IPS DF 6.9 (cell line): Measurements from ENCODE around the gene DIPK1C.

Experiments used
- DNase-seq: peaks from one replicate; pipeline ENCODE4 v3.0.0-alpha.2; 2013; ENCODE audit warnings: low read depth, low spot score
- H3K27ac ChIP-seq: one replicate; pipeline ENCODE4 v1.5.1; 2013; ENCODE audit warnings: low read length, control low read depth
- H3K27me3 ChIP-seq: 2 replicates; pipeline ENCODE4 v1.6.1; 2013; ENCODE audit warnings: mild to moderate bottlenecking, low read length; ENCODE audit not compliant: control insufficient read depth, insufficient read depth
- H3K36me3 ChIP-seq: 2 replicates; pipeline ENCODE4 v1.6.1; 2013; ENCODE audit warnings: low read length; ENCODE audit not compliant: control insufficient read depth, insufficient read depth
- H3K4me1 ChIP-seq: 2 replicates; pipeline ENCODE4 v1.6.1; 2013; ENCODE audit warnings: low read length; ENCODE audit not compliant: control insufficient read depth, insufficient read depth
- H3K4me3 ChIP-seq: 2 replicates; pipeline ENCODE4 v1.5.1; 2013; ENCODE audit warnings: mild to moderate bottlenecking, low read length
- H3K9me3 ChIP-seq: 2 replicates; pipeline ENCODE4 v1.6.1; 2013; ENCODE audit warnings: low read length, inconsistent platforms; ENCODE audit not compliant: control insufficient read depth, insufficient read depth
- WGBS: extraction: QIAGEN DNeasy Blood & Tissue Kit; methylation state at CpG from one replicate; pipeline ENCODE4 v1.1.7; 2013; ENCODE audit warnings: mixed read lengths, missing lambda C conversion rate; ENCODE audit not compliant: insufficient read length, insufficient coverage; 5-methylcytosine and 5-hydroxymethylcytosine counted together

DIPK1C gene

GRCh38 chr18:74482697-74483096 lies 25.6 kb upstream of the DIPK1C start:
- H3K4me3 ChIP-seq: no peak overlapping the region
- H3K27ac ChIP-seq: no peak overlapping the region
- H3K4me1 ChIP-seq: no peaks in the 10 kb centered on the region
- no peaks in the 10 kb centered on the region for H3K27me3 ChIP-seq
- DNase-seq: no peak
- no peaks in the 10 kb centered on the region for H3K36me3 ChIP-seq
- no CpG with 5 or more reads among the region's 11 CpGs for WGBS
- no peaks in the 10 kb centered on the region for H3K9me3 ChIP-seq

- Histone ChIP-seq H3K9me3 (no peaks in the 10 kb centered on the region), H3K4me1 (0 out of 2 replicates have a peak, but pooled peaks cover 1% of the 10 kb centered on the region), H3K36me3 (no peaks in the 10 kb centered on the region), H3K27ac (no peak overlapping the region), H3K4me3 (no peak overlapping the region), H3K27me3 (no peaks in the 10 kb centered on the region)
- no CpG with 5 or more reads among the region's 7 CpGs for WGBS
- DNase-seq: no peak
Observed at GRCh38 chr18:74480149-74480651, 23.1 kb upstream of the DIPK1C start.

- no peak for DNase-seq
- H3K36me3 ChIP-seq: no peaks in the 10 kb centered on the region
- 0 out of 2 replicates have a peak, but pooled peaks cover 1% of the 10 kb centered on the region for H3K4me1 ChIP-seq
- H3K9me3 ChIP-seq: no peaks in the 10 kb centered on the region
- H3K4me3 ChIP-seq: no peak overlapping the region
- 100% methylated on average over 1 of the region's 16 CpGs for WGBS
- no peak overlapping the region for H3K27ac ChIP-seq
- no peaks in the 10 kb centered on the region for H3K27me3 ChIP-seq
Observed at GRCh38 chr18:74479486-74480148, 22.5 kb upstream of the DIPK1C start.

GRCh38 chr18:74478880-74479279 lies 21.8 kb upstream of the DIPK1C start:
- Histone ChIP-seq H3K27ac (no peak overlapping the region), H3K9me3 (no peaks in the 10 kb centered on the region), H3K27me3 (no peaks in the 10 kb centered on the region), H3K4me1 (0 out of 2 replicates have a peak, but pooled peaks cover 1% of the 10 kb centered on the region), H3K4me3 (no peak overlapping the region), H3K36me3 (no peaks in the 10 kb centered on the region)
- no CpG with 5 or more reads among the region's 6 CpGs for WGBS
- no peak for DNase-seq

- H3K36me3 ChIP-seq: no peaks in the 10 kb centered on the region
- 0 out of 2 replicates have a peak, but pooled peaks cover 1% of the 10 kb centered on the region for H3K4me1 ChIP-seq
- H3K4me3 ChIP-seq: no peak overlapping the region
- no peaks in the 10 kb centered on the region for H3K27me3 ChIP-seq
- no peaks in the 10 kb centered on the region for H3K9me3 ChIP-seq
- no peak overlapping the region for H3K27ac ChIP-seq
- DNase-seq: no peak
- WGBS: no CpG with 5 or more reads among the region's 7 CpGs
Observed at GRCh38 chr18:74478316-74478715, 21.2 kb upstream of the DIPK1C start.

- no peaks in the 10 kb centered on the region for H3K36me3 ChIP-seq
- no peaks in the 10 kb centered on the region for H3K27me3 ChIP-seq
- 0 out of 2 replicates have a peak, but pooled peaks cover 1% of the 10 kb centered on the region for H3K4me1 ChIP-seq
- H3K27ac ChIP-seq: no peak overlapping the region
- no peak for DNase-seq
- no peak overlapping the region for H3K4me3 ChIP-seq
- H3K9me3 ChIP-seq: no peaks in the 10 kb centered on the region
- WGBS: no CpG with 5 or more reads among the region's 8 CpGs
Observed at GRCh38 chr18:74477771-74478170, 20.7 kb upstream of the DIPK1C start.

- Histone ChIP-seq H3K27ac (no peak overlapping the region), H3K36me3 (no peaks in the 10 kb centered on the region), H3K4me1 (0 out of 2 replicates have a peak, but pooled peaks cover 1% of the 10 kb centered on the region), H3K4me3 (no peak overlapping the region), H3K27me3 (no peaks in the 10 kb centered on the region), H3K9me3 (no peaks in the 10 kb centered on the region)
- DNase-seq: no peak
- WGBS: no CpG with 5 or more reads among the region's 6 CpGs
Observed at GRCh38 chr18:74476140-74476539, 19.0 kb upstream of the DIPK1C start.

- no peak for DNase-seq
- no peak overlapping the region for H3K27ac ChIP-seq
- H3K36me3 ChIP-seq: no peaks in the 10 kb centered on the region
- no CpG with 5 or more reads among the region's 3 CpGs for WGBS
- 0 out of 2 replicates have a peak, but pooled peaks cover 1% of the 10 kb centered on the region for H3K4me1 ChIP-seq
- no peaks in the 10 kb centered on the region for H3K9me3 ChIP-seq
- H3K4me3 ChIP-seq: no peak overlapping the region
- no peaks in the 10 kb centered on the region for H3K27me3 ChIP-seq
Observed at GRCh38 chr18:74473976-74474640, 17.0 kb upstream of the DIPK1C start.

- H3K27ac ChIP-seq: no peak overlapping the region
- H3K4me3 ChIP-seq: no peak overlapping the region
- 0 out of 2 replicates have a peak, but pooled peaks cover 1% of the 10 kb centered on the region for H3K4me1 ChIP-seq
- WGBS: no CpG with 5 or more reads among the region's 2 CpGs
- H3K27me3 ChIP-seq: no peaks in the 10 kb centered on the region
- DNase-seq: no peak
- H3K36me3 ChIP-seq: no peaks in the 10 kb centered on the region
- H3K9me3 ChIP-seq: no peaks in the 10 kb centered on the region
Observed at GRCh38 chr18:74472312-74472711, 15.2 kb upstream of the DIPK1C start.

GRCh38 chr18:74468547-74469061 lies 11.5 kb upstream of the DIPK1C start:
- H3K27me3 ChIP-seq: no peaks in the 10 kb centered on the region
- no CpG with 5 or more reads among the region's 3 CpGs for WGBS
- H3K9me3 ChIP-seq: no peaks in the 10 kb centered on the region

More at GRCh38 chr18:74468547-74469061, 11.5 kb upstream of the DIPK1C start:
- Histone ChIP-seq H3K36me3 (no peaks in the 10 kb centered on the region), H3K27ac (no peak overlapping the region), H3K4me3 (no peak overlapping the region), H3K4me1 (no peaks in the 10 kb centered on the region)
- DNase-seq: no peak
